CMK (cell line): ENCODE results near the gene UNC13A.

Source experiments
- DNase-seq: peaks from one replicate; pipeline ENCODE4 v3.0.0-alpha.2; 2010; ENCODE audit warnings: low read depth

The UNC13A gene

DNA sequence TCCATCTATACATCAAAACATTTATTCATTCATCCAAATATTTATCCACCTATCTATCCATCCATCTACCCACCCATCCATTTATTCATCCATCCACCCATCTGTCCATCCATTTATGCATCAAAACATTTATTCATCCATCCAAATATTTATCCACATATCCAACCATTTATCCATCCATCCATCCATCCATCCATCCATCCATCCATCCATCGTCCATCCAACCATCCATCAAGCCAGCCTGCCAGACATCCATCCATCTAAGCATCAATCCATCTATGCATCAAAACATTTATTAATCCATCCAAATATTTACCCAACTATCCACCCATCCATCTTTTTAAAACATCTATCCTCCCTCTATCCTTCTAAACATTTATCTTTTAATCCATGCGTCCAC lies 62.2 kb downstream of the UNC13A start:
- DNase-seq, result no peak

GRCh38 chr19:17625043-17625442 lies 63.1 kb downstream of the UNC13A start:
- no peak for DNase-seq

DNA sequence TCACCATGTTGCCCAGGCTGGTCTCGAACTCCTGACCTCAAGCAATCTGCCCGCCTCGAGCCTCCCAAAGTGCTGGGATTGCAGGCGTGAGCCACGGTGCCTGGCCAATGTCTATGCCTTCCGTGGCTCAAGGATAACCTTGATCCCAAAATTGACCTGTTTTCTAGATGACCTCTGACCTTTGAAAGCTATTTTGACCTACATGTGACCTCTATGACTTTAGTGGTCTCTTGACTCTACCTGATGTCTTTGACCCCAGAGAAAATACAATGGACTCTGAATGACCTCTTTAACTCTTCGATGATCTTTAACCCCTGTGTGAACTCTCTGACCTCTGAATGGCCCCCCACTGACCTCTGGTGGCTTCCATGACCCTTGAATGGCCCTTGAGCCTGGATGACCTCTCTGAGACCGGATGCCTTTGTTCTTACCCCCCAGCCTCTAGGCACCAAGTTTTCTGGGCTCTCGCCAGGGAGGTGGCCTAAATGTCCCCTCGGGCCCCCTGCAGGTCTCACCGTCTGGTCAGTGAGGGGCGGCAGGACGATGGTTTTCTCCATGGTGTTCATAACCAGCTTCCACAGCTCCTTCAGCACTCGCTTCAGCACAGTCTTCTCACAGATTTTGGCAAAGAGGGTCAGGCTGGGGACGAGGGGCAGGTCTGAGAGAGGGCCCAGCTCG lies 63.7 kb downstream of the UNC13A start:
- no peak for DNase-seq

DNA sequence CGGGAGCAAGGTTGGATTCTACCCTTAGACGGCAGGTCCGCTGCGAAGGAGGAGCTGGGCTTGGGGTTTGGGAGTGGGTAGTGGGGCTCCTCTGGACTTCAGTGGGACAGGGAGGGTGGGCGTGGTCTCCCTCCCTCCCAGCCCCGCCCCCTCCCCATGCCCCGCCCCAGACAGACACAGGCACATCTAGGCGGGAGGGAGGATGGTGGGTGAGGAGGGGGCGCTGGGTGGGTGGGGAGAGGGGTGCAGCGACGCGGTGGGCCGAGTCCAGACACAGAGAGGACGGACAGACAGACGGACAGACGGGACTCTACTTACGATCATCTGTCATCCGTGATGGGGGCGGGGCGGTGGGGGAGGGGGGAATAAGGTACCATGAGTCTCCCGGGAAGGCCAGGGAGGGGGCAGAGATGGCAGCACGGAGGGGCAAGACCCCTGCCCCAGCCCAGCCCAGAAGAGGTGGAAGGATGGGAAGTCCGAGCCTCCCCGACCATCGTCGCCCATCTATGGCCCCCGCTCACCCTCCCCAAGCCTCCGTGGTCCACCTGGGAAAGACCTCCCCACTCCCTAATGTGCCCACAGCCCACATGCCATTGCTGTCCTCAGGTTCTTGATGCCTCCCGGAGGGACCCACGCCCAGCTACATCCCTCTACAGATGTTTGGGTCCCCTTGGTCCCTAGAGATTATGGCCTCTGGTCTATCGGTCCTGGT lies 64.8 kb downstream of the UNC13A start:
- no peak for DNase-seq

DNA sequence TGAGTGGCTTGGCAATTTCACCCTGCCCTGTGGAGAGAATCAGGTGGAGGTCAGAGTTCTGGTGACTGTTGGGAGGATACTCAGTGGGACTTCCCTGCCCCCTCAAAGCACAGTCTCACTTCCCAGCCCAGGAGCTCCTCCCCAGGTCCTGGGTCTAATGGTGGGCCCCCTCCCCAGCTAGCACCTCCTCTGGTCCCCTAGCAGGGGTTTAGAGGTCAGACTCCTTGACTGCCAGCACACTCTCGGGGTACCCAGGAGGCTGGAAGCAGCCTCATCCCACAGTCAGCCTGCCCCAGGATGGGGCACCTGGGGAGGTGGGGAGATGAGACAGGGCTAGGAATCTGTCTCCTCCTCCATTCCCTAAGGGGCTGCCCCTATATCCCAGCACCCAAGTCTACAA lies 67.5 kb downstream of the UNC13A start:
- no peak for DNase-seq

- DNase-seq, result no peak
Measured at GRCh38 chr19:17618936-17619335, 69.2 kb downstream of the UNC13A start.

- no peak for DNase-seq
Measured at GRCh38 chr19:17618281-17618903, 69.8 kb downstream of the UNC13A start.

DNA sequence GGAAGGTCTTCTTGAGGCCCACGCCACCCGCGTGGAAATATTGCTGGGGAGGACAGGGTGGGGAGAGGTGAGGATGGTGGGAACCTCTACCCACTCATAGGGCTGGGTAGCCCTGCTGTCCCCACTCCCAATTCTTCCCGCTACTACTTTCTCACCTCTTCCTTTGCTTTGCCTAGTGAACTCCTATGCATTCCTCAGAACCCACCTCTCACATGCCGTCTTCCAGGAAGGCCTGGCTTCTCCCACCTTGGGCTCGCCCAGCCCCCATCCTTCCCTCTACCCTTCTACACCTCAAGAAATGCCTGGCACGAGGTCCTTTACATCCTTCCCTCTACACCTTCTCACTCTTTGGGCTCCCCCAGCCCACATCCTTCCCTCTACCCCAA lies 70.4 kb downstream of the UNC13A start:
- no peak for DNase-seq

- no peak for DNase-seq
Measured at GRCh38 chr19:17616961-17617806, 71.0 kb downstream of the UNC13A start.

GRCh38 chr19:17616686-17616960 lies 71.5 kb downstream of the UNC13A start:
- no peak for DNase-seq

- DNase-seq, result no peak
Measured at GRCh38 chr19:17615889-17616685, 72.1 kb downstream of the UNC13A start.

GRCh38 chr19:17614476-17614875 lies 73.7 kb downstream of the UNC13A start:
- DNase-seq, result no peak

GRCh38 chr19:17611462-17612244 lies 76.5 kb downstream of the UNC13A start:
- no peak for DNase-seq

DNA sequence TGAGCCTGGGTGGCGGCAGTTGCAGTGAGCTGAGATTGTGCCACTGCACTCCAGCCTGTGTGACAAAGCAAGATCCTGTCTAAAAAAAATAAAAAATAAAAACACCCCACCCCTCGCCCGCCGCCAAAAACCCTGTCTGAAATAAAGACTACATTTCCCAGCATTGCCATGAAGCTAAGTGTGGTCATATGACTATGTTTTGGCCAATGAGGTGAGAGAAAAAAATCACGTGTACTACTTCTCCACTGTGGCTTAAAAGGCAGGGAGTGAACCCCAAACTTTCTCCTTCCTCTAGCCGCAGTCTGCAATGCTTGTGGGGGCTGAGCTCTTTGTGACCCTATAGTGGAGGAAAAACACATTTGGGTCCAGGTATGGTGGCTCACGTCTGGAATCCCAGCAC lies 77.8 kb downstream of the UNC13A start:
- no peak for DNase-seq

DNA sequence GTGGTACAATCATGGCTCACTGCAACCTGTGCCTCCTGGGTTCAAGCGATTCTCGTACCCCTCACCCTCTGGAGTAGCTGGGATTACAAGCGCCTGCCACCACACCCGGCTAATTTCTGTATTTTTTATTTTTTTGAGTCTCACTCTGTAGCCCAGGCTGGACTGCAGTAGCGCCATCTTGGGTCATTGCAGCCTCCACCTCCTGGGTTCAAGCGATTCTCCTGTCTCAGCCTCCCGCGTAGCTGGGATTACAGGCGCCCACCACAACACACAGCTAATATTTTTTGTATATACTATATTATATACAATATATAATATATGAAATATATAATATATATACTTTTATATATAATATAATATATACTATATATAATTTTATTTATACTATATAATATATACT lies 80.2 kb downstream of the UNC13A start:
- DNase-seq, result no peak

- DNase-seq, result no peak
Measured at GRCh38 chr19:17606590-17607185, 81.5 kb downstream of the UNC13A start.

GRCh38 chr19:17605761-17606589 lies 82.2 kb downstream of the UNC13A start:
- peak; percentile 77 for DNase-seq

- no peak for DNase-seq
Measured at GRCh38 chr19:17605117-17605516, 83.0 kb downstream of the UNC13A start.

- DNase-seq, result no peak
Measured at GRCh38 chr19:17604372-17605025, 83.7 kb downstream of the UNC13A start.
